ENCODE measurements around the gene MSI2.

MSI2 gene

DNA sequence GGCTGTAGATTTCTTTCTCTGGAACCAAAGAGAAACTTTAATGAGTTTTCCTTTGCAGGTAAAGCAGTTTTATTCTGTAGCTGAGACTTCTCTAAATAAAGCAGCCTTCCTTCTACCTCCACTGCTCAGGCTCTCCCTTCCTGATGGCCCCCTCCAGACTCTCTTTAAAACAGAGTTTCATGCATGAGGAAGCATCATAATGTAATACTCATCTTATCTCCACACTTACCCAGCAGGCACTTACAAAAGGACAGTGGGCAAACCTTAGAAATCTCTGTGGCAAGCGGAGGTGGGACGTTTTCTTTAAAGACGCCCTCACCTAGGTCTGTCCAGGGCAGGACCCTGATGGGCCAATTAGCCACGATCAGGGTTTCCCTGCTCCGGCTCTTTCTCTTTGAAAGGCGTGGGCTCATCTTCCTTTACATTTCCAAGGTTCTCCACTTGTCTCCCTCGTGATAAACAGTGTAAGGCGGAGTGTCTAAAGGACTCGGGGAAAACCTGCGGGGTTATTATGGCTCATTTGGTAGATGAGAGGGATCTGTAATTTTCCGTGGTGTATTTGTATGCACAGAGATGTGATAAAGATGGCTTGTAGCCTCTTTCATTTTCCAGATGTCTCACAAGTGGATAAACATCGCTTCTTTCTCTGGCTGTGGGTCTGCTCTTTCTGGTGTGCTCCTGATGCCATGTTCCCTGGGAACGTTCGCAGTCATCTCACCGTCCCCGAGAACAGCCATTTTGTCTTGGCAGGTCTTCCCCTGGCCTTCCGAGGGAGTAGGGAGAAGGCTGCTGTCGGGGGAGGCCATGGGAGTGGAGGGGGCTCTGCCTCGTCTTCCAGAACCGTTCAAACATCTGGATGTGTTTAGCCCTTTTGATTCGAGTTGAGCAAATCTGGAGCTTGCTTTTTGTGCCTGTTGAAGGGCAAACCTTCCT, 249.8 kb downstream of the MSI2 start:
- DNase-seq (ENCODE audit: low spot score), result no peak

GRCh38 chr17:57506774-57507127, 250.4 kb downstream of the MSI2 start:
- DNase-seq (ENCODE audit: low spot score), result no peak

DNA sequence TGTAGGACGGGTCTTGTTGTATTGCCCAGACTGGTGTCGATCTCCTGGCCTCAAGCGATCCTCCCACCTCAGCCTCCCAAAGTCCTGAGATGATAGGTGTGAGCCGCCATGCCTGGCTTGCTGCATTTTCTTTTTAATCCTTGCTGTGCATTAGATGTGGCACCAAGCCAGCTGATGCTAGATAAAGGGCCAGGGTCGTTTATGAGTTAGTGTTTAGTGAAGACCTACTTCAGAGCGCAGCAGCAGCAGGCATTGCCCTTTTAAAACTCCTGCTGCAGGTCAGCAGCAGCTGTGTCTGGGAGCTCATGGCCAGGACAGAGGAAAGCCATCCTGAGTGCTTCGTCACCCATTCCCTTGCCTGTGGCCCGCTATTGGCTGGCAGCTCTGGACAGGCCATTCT, 251.5 kb downstream of the MSI2 start:
- DNase-seq (ENCODE audit: low spot score), result no peak

GRCh38 chr17:57508671-57509070, 252.3 kb downstream of the MSI2 start:
- DNase-seq (ENCODE audit: low spot score), result no peak

DNA sequence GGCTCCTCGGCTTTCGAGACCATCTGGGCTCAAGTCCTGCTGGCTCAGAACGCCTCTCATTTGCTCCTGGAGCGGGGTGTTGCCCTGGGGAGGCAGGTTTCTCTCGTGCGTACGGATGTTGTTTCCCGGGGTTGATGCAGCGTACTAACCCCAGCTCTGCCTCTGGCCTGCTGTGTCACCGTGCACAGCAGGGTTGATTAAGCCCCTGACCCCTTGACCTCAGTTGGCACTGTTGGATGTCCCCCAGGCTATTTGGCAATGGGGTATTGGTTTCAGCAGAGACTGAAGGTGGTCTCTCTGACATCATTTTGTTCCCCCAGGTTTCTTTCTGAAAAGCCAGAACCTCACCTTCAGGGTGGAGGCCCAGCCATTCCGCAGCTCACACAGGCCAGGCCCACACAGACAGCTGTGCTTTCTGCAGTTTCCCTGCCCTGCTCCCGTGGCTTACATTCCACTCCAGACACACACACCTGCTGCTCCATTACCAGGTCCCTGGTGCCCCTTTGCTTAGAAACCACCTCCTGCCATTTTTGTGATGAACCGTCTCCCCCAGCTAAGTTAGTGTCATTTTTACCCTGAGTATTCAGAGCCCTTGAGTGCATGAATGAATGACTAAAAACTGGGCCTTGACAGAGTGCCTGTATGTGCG, 255.3 kb downstream of the MSI2 start:
- no peak for DNase-seq (ENCODE audit: low spot score)

GRCh38 chr17:57512258-57512657, 255.9 kb downstream of the MSI2 start:
- no peak for DNase-seq (ENCODE audit: low spot score)

DNA sequence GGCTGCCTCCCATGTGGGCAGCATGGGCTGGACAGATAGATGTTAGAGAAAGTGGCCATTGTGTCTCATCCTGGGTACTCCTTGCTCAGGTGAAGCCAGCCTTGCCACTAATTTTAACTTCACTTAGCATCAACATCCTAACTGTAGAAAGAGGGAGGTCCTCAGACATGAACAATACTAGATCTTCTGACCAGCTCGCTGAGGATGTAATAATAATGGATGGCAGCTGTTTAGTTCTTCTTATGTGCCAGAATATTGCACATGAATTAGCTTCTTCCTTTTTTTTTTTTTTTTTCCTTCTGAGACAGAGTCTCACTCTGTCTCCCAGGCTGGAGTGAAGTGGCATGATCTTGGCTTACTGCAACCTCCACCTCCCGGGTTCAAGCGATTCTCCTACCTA, 256.4 kb downstream of the MSI2 start:
- no peak for DNase-seq (ENCODE audit: low spot score)

- no peak for DNase-seq (ENCODE audit: low spot score)
These were observed 257.2 kb downstream of the MSI2 start for GRCh38 chr17:57513569-57513968.

- no peak for DNase-seq (ENCODE audit: low spot score)
These were observed 258.3 kb downstream of the MSI2 start for GRCh38 chr17:57514614-57515013.

DNA sequence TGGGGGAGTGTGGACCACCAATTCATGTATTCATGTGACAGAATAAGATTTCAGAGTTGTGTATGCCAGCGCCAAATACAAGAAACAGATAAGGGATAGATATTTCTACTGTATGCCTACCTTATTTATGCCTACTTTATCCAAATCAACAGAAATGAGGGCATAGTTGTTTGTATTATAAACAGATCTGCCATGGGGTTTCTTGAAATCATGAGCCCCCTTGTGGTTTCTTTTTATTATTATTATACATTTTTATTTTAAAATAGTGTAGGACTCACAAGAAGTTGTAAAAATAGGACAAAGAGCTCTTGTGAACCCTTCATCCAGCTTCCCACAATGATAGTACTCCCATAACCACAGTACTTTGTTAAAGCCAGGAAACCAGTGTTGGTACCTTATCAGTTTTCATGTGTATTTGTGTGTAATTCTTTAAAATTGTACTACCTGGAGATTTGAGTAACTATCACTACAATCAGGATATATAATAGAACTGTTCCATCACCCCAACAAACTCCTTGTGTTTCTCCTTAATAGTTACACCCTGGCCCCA, 259.4 kb downstream of the MSI2 start:
- DNase-seq (ENCODE audit: low spot score), result no peak

DNA sequence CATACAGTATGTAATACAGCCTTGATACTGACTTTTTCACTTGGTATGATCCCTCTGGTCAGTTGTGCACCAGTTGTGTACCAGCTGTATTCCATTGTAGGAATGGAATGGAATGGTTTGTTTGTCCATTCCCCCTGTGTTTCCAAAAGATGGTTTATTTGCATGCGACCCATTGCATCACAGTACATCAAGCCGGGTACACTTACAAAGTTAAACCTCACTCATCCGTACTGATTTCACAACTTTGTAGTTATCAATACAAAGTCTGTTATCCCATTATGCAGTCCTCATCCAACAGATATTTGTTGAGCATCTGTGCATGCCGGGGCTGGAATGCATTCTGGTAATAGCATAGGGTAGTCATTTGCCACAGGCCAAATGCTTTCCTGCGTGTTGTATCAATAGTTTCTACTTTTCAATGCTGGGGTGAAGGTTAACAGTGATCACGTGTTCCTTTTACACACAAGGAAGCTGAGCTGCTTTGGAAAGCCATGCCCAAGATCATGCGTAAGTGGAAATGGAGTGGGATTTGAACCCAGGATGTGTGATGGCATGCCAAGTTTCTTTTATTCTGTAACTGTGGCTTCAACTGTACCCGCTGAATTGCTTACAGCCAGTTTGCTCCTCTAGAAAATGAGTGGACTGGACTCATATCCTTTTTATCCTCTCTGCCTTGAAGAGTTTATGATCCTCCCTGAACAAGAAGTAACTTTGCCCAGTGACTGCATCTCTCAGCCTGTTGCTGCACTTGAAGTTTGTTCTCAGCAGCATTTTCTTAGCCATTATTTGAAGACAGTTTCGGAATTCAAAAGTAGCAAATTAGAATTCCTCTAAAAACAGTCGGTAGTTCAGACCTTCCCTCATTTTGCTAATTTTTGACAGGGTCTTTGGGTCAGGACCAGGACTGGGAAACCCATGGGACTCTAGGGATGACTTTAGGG, 260.2 kb downstream of the MSI2 start:
- no peak for DNase-seq (ENCODE audit: low spot score)

- no peak for DNase-seq (ENCODE audit: low spot score)
These were observed 260.9 kb downstream of the MSI2 start for GRCh38 chr17:57517273-57517631.

DNA sequence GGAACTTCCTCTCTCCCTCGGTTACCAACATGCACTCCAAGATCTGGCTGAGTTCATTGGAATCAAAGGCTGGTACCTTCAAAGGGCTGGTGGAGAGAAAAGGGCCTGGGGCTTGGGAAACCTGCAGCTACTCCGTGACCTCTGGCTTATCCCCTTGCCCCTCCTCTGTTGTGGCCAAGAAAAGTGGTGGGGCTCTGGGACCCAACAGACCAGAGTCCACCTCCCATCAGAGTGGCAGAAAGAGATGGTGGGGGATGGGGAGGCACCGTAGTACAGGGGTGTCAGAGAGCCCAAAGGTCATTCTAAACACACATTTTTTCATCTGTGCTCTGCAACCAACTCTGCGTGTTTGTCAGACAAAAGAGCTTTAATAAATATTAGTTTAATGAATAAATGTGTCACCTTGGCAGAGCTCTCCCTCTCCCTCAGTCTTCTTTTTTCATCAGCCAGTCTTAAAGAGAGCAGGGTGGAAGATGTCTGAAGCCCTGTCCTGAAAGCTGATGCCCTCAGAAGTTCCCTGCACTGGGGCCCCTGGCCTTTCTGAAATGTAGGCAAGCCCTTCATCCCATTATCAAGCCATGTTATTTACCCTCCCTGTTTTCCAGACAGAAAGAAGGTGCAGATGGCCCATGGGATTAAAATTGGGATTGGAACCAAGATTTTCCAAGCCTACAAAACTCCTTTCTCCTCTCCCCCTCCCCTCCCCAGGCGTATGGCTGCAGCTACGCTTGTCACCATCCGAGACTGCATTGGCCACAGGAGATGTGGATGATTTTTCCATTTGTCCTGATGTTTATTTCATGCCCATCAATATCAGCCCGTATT, 261.5 kb downstream of the MSI2 start:
- no peak for DNase-seq (ENCODE audit: low spot score)

GRCh38 chr17:57518587-57519581, 262.6 kb downstream of the MSI2 start:
- DNase-seq (ENCODE audit: low spot score), result no peak

GRCh38 chr17:57519800-57520199, 263.5 kb downstream of the MSI2 start:
- no peak for DNase-seq (ENCODE audit: low spot score)

- no peak for DNase-seq (ENCODE audit: low spot score)
These were observed 265.3 kb downstream of the MSI2 start for GRCh38 chr17:57521606-57522005.

DNA sequence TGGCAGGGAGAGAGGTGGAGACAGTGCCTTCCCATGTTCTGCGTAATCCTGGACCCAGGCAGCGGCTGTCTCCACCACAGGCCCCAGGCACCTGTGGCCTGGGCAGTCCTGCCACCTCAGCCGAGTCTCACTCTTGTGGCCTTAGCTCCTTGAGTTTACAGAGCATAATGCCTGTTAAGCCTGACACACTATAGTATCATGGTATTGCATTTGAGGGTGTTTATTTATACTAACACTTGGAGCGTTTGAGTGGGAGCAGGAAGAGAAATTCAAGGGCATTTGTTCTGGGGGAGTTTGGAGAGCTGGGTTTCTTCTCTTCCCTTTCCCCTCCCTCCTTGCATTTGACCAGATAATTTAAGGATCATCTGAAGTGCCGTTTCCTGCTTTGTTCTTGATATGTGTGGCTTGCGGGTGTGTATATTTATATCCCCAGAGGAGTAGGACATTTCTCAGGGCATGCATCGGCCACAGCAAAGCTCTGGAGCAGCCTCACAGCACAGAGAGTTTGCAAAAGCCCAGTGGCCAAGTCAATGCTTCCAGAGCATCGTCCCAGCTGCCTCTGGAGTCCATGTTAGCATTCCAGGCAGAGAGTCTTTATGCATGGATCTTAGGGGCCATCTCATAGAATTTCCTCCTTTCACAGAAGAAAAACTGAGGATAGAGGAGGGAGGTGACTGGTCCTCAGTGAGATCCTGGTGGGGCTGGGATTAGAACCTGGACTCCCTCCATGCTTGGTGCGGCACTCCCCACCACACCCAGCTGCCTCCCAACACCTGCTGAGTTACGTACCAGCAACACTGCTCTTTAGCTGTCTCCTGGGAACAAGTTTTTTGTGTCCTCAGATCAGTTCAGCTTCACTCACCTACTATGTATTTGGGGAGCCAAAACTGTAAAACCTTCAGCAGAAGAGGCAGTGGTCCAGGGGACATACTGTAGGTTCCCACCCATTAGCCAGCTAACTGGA, 266.0 kb downstream of the MSI2 start:
- no peak for DNase-seq (ENCODE audit: low spot score)

GRCh38 chr17:57523926-57524632, 267.8 kb downstream of the MSI2 start:
- no peak for DNase-seq (ENCODE audit: low spot score)

Data from COLO829 (cell line).